GM23338 (cell line): ENCODE data around the gene ZBTB40. TPM values are rescaled to one million over a fixed set of nuclear protein-coding genes. Genes with fewer than 3 reads are reported as not detected.

Experiments used
- ATAC-seq: fragments of 200-7000 bp; cut with Tn5 transposase; 3 replicates; pipeline ENCODE4 v1.9.1; 2020
- DNase-seq: peaks from one replicate; pipeline ENCODE4 v3.0.0-alpha.2; 2015; ENCODE audit warnings: low spot score
- H2AFZ ChIP-seq: fragments of 200-600 bp; sonication (generic); 2 replicates; pipeline ENCODE4 v1.8.0; 2016; ENCODE audit warnings: antibody characterized with exemption, mild to moderate bottlenecking, moderate library complexity
- H3F3A ChIP-seq: fragments of 200-600 bp; sonication (generic); replicated peaks from 2 replicates; pipeline ENCODE4 v1.8.0; 2017; ENCODE audit warnings: antibody characterized with exemption, mixed run types, low read depth
- H3K27ac ChIP-seq: fragments of 200-600 bp; sonication (generic); 2 replicates; pipeline ENCODE4 v1.6.1; 2016; ENCODE audit warnings: low read depth
- H3K27me3 ChIP-seq: fragments of 200-600 bp; sonication (generic); 2 replicates; pipeline ENCODE4 v1.8.0; 2016; ENCODE audit warnings: mild to moderate bottlenecking, mixed run types, moderate library complexity; ENCODE audit not compliant: insufficient read depth
- H3K36me3 ChIP-seq: fragments of 200-600 bp; sonication (generic); 2 replicates; pipeline ENCODE4 v1.8.0; 2016; ENCODE audit warnings: mild to moderate bottlenecking; ENCODE audit not compliant: insufficient read depth
- H3K4me1 ChIP-seq: fragments of 200-600 bp; sonication (generic); 2 replicates; pipeline ENCODE4 v1.8.0; 2016; ENCODE audit warnings: mild to moderate bottlenecking, moderate library complexity; ENCODE audit not compliant: insufficient read depth
- H3K4me2 ChIP-seq: fragments of 200-600 bp; sonication (generic); 2 replicates; pipeline ENCODE4 v1.7.1; 2017; ENCODE audit warnings: mixed run types
- H3K4me3 ChIP-seq: fragments of 200-600 bp; sonication (generic); 2 replicates; pipeline ENCODE4 v1.6.1; 2016; ENCODE audit warnings: mixed run types
- H3K79me2 ChIP-seq: fragments of 200-600 bp; sonication (generic); replicated peaks from 2 replicates; pipeline ENCODE4 v1.8.0; 2017; ENCODE audit warnings: mild to moderate bottlenecking; ENCODE audit not compliant: insufficient read depth
- H3K9me2 ChIP-seq: fragments of 200-600 bp; sonication (generic); 2 replicates; pipeline ENCODE4 v1.8.0; 2017; ENCODE audit not compliant: insufficient read depth
- H4K20me1 ChIP-seq: fragments of 200-600 bp; sonication (generic); replicated peaks from 2 replicates; pipeline ENCODE4 v1.8.0; 2017; ENCODE audit warnings: mild to moderate bottlenecking; ENCODE audit not compliant: insufficient read depth
- H3K27ac Mint-ChIP-seq: 2 replicates; pipeline ENCODE4 v1.8.0; 2020; ENCODE audit warnings: inconsistent platforms, mild to moderate bottlenecking, moderate library complexity, mixed read lengths
- H3K27me3 Mint-ChIP-seq: 3 replicates; pipeline ENCODE4 v1.8.0; 2022; ENCODE audit warnings: low read depth, mild to moderate bottlenecking, moderate library complexity, mixed read lengths, inconsistent platforms; ENCODE audit not compliant: insufficient read depth, poor library complexity
- H3K36me3 Mint-ChIP-seq: 3 replicates; pipeline ENCODE4 v1.8.0; 2021; ENCODE audit warnings: low read depth, mild to moderate bottlenecking, inconsistent platforms, moderate library complexity, mixed read lengths
- H3K4me1 Mint-ChIP-seq: 3 replicates; pipeline ENCODE4 v1.8.0; 2020; ENCODE audit warnings: mild to moderate bottlenecking, inconsistent platforms, mixed read lengths
- H3K4me3 Mint-ChIP-seq: 3 replicates; pipeline ENCODE4 v1.8.0; 2021; ENCODE audit warnings: moderate library complexity, mild to moderate bottlenecking, inconsistent platforms, mixed read lengths
- H3K9me3 Mint-ChIP-seq: 3 replicates; pipeline ENCODE4 v1.8.0; 2020; ENCODE audit warnings: moderate library complexity, mild to moderate bottlenecking, inconsistent platforms, mixed read lengths
- CREB1 ChIP-seq: fragments of 250-450 bp; sonication (Bioruptor Pico); IDR thresholded peaks from 2 replicates; pipeline ENCODE4 v1.5.0; 2020; ENCODE audit warnings: low read depth, mild to moderate bottlenecking, moderate library complexity
- CTCF ChIP-seq, 2 experiments: fragments of 200-600 bp in 1 of 2; sonication (generic) in 1 of 2; conservative IDR thresholded peaks; 2 replicates each; pipeline versions ENCODE4 v1.5.1 to v1.6.1; 2016 to 2017; ENCODE audit warnings: antibody characterized with exemption in 2 of 2, low read depth in 2 of 2, mild to moderate bottlenecking in 2 of 2, moderate library complexity in 1 of 2
- ETS1 ChIP-seq: IDR thresholded peaks from 2 replicates; pipeline ENCODE4 v1.6.1; 2016; ENCODE audit warnings: antibody characterized with exemption
- EZH2 ChIP-seq: fragments of 200-600 bp; sonication (generic); IDR thresholded peaks from one replicate; pipeline ENCODE4 v1.8.0; 2017; ENCODE audit warnings: antibody characterized with exemption, mild to moderate bottlenecking, low read depth; ENCODE audit not compliant: unreplicated experiment
- EZH2phosphoT487 ChIP-seq: fragments of 200-600 bp; sonication (generic); IDR thresholded peaks from one replicate; pipeline ENCODE4 v1.8.1; 2018; ENCODE audit warnings: antibody characterized with exemption; ENCODE audit not compliant: unreplicated experiment
- JUNB ChIP-seq: IDR thresholded peaks from one replicate; pipeline ENCODE4 v1.6.1; 2016; ENCODE audit warnings: antibody characterized with exemption; ENCODE audit not compliant: unreplicated experiment
- POLR2AphosphoS5 ChIP-seq: IDR thresholded peaks from 2 replicates; pipeline ENCODE4 v1.6.1; 2016; ENCODE audit warnings: antibody characterized with exemption, low read depth
- REST ChIP-seq: IDR thresholded peaks from one replicate; pipeline ENCODE4 v1.6.1; 2018; ENCODE audit warnings: antibody characterized with exemption; ENCODE audit not compliant: unreplicated experiment
- STAT1 ChIP-seq: IDR thresholded peaks from one replicate; pipeline ENCODE4 v1.6.1; 2016; ENCODE audit warnings: antibody characterized with exemption; ENCODE audit not compliant: unreplicated experiment
- ZNF114 ChIP-seq: fragments of 250-450 bp; sonication (Bioruptor Pico); IDR thresholded peaks from 2 replicates; pipeline ENCODE4 v1.5.0; 2020; ENCODE audit warnings: mild to moderate bottlenecking, moderate library complexity
- ZNF331 ChIP-seq: fragments of 250-450 bp; sonication (Bioruptor Pico); IDR thresholded peaks from 2 replicates; pipeline ENCODE4 v1.5.0; 2020; ENCODE audit warnings: low read depth, mild to moderate bottlenecking, moderate library complexity
- ZNF462 ChIP-seq: fragments of 250-450 bp; sonication (Bioruptor Pico); IDR thresholded peaks from 2 replicates; pipeline ENCODE4 v1.5.0; 2020; ENCODE audit warnings: mild to moderate bottlenecking, moderate library complexity
- polyA plus RNA-seq: library from polyadenylated mRNA; unstranded; fragments of >200 nt; fragmentation: Nextera tagmentation; extraction: Ambion mirVana; gene quantifications from 2 replicates; pipeline ENCODE4 v1.2.1, GENCODE V29; 2016
- total RNA-seq: library from RNA; depleted of rRNA; stranded (reverse); fragments of >200 nt; shearing (Covaris generic); gene quantifications from 2 replicates; pipeline ENCODE4 v1.2.3, GENCODE V29; 2014

ZBTB40 gene
- total and polyA plus RNA-seq, 2 experiments from 2014 or later: 3.1 to 22.7 TPM

- TF ChIP-seq ZNF462 (no peak), JUNB (no peak), CREB1 (no peak), ZNF114 (CRISPR knock-in tag) (no peak), ETS1 (no peak)
Observed at GRCh38 chr1:22518379-22518778, 66.7 kb downstream of the ZBTB40 start (continued).

GRCh38 chr1:22520871-22521270, 69.2 kb downstream of the ZBTB40 start:
- Histone ChIP-seq H3K79me2 (no peaks in the 10 kb centered on the region), H3K9me2 (no peaks in the 10 kb centered on the region), H3K27me3 (no peaks in the 10 kb centered on the region), H3K4me1 (no peaks in the 10 kb centered on the region), H2AFZ (no peak overlapping the region), H4K20me1 (no peaks in the 10 kb centered on the region), H3K4me2 (no peak overlapping the region), H3K27ac (no peak overlapping the region), H3F3A (no peaks in the 10 kb centered on the region), H3K4me3 (no peak overlapping the region), H3K36me3 (peaks cover 34% of the 10 kb centered on the region; the same call in 1 of the 2 replicates)
- peaks cover 11% of the 10 kb centered on the region; the same call in 2 of the 3 replicates for H3K36me3 Mint-ChIP-seq
- ATAC-seq (no peak), DNase-seq (no peak)
- no peaks in the 10 kb centered on the region for H3K9me3 Mint-ChIP-seq
- no peaks in the 10 kb centered on the region for H3K4me1 Mint-ChIP-seq
- H3K4me3 Mint-ChIP-seq: no peak overlapping the region
- no peak for TF ChIP-seq ZNF331
- TF ChIP-seq EZH2phosphoT487: no peak
- no peak for TF ChIP-seq EZH2
- no peak for TF ChIP-seq POLR2AphosphoS5
- no peak for TF ChIP-seq CREB1
- TF ChIP-seq REST: no peak
- no peak for TF ChIP-seq CTCF (conservative IDR thresholded peaks at IDR 0.05; ENCODE audit: low read depth in 2 of 2)
- no peak for TF ChIP-seq STAT1
- peaks cover 5% of the 10 kb centered on the region for H3K27me3 Mint-ChIP-seq
- H3K27ac Mint-ChIP-seq: no peak overlapping the region
